Cardiac fibroblast (primary cell): ENCODE data around the gene GGACT.

ENCODE experiments used
- DNase-seq, 2 donors: peaks; one replicate each; pipeline versions ENCODE4 v3.0.0 to v3.0.0-alpha.2; 2010; ENCODE audit warnings: low read depth in 2 of 2
- H3K4me3 ChIP-seq, 2 donors: replicated peaks in 1 of 2; 1 replicate in 1 of 2; 2 replicates in 1 of 2; pipeline ENCODE4 v1.5.1; 2011; ENCODE audit warnings: low read depth in 2 of 2, low read length in 2 of 2, mild to moderate bottlenecking in 2 of 2, moderate library complexity in 1 of 2
- TF ChIP-seq, protein P1 (sequence below): IDR thresholded peaks from one replicate; pipeline ENCODE4 v1.5.1; 2011; ENCODE audit warnings: low read depth, mild to moderate bottlenecking, low read length, inconsistent platforms

Gene GGACT

DNA sequence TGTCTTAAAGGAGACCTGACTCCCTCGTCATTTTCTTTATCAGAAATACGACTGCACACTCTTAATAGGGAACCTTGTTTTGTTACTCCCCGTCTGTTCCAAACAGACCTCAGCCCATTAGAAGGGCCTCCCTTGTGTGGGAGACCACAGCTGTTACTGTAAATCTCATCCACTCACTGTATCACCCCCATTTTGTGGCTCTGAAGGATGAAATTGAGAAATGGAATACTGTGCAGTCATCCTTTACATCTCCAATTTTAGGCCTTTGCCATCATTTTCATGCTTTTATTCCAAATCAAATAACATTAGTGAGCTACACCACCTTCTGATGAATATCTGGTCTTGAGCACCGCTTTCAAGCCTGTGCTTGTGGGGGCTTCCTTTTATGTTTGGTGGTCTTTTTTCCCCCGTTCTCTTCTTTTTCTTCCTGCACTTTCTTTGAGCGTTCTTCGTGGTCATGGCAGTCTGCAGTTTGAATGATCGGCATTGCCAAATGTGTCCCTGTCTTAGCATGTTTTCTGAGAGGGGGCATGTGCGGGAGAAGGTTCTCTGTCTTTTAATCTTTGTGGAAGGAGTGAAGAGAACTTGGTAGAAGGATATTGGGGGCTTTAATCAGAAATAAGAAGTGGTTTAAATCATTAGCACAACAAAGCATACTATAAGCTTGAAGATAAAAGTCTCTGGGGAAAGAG, 65.8 kb downstream of the GGACT start:
- TF ChIP-seq, protein P1, sequence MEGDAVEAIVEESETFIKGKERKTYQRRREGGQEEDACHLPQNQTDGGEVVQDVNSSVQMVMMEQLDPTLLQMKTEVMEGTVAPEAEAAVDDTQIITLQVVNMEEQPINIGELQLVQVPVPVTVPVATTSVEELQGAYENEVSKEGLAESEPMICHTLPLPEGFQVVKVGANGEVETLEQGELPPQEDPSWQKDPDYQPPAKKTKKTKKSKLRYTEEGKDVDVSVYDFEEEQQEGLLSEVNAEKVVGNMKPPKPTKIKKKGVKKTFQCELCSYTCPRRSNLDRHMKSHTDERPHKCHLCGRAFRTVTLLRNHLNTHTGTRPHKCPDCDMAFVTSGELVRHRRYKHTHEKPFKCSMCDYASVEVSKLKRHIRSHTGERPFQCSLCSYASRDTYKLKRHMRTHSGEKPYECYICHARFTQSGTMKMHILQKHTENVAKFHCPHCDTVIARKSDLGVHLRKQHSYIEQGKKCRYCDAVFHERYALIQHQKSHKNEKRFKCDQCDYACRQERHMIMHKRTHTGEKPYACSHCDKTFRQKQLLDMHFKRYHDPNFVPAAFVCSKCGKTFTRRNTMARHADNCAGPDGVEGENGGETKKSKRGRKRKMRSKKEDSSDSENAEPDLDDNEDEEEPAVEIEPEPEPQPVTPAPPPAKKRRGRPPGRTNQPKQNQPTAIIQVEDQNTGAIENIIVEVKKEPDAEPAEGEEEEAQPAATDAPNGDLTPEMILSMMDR = no peak
- DNase-seq = no peak

DNA sequence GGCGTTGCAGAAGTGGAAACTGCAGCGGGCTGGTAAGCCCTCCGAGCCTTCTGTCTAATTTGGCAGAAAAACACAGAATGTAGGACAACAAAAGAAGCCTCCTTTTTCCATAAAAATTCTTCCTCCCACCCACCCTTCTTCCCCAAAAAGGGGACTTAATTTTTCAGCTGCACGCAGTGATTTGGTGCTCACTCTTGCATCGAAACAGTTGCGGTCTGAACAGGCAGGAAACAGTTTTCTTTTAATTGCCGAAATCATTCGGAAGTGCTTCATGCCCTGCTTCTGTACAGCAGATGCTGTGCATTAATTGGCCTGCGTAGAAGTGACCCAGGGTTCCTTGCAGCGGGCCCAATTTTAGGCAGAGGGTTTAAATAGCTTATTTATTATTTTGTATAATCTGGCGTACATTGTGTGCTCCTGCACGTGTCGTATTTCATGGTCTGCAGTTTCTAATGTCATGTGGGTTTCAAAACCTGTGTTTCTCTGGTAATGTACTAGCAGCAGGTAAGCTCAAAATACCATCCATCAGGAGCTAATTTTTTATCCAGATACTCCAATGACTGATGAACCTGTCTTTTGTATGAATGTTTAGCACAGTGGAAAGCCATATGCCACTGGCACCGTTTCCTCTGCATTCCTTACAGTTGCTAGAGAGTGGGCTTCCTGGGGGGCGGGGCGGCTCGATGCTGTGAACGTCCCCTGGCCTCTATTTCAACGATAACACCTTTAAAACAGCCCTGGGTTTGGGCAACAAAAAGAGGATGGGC, 66.6 kb downstream of the GGACT start:
- TF ChIP-seq, protein P1 = no peak
- DNase-seq = no peak
- no peak overlapping the region for H3K4me3 ChIP-seq

More for the DNA sequence above, 65.8 kb downstream of the GGACT start:
- H3K4me3 ChIP-seq = no peak overlapping the region

DNA sequence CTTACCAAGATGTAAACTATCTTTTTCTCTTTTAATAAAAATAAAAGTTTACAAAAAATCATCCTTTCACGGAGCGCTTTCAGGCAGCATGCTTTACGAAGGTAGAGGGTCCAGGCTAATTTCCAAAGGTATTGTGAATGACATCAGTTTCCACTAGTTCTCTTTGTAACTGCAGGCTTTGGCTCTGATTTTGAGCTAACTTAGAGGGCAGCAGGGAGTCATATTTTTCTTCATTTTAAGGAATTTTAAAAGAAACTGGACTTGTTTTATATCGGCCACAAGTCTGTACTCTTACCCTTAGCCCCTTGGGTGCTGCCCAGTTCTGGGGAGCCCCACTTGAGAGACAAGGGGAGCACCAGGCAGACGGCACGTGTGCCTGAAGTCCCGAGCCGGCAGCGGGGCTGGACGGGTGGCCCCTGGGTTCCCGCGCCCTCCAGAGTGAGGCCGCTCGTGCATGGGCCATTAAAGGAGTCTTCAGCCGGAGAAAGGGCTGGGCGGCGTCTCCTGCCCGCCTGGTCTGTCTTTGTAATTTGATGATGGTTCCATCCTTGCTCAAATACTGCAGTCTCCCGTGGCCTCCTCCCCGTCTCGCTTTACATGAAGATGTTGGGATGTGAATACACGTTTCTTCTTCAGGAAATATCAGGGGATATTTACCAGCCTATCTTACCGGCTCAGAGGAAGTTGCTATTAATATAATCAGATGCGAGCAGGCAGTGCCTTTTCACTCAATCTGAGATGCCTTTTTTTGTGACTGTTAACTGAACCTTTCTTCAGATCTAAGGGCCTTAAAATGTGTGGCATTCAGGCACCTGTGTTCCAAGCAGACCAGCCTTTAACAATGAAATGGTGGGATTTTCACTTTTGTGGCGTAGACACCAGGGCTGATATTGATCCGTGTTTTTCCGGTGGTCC, 67.4 kb downstream of the GGACT start:
- DNase-seq = no peak
- TF ChIP-seq, protein P1 = no peak
- H3K4me3 ChIP-seq = no peak overlapping the region

DNA sequence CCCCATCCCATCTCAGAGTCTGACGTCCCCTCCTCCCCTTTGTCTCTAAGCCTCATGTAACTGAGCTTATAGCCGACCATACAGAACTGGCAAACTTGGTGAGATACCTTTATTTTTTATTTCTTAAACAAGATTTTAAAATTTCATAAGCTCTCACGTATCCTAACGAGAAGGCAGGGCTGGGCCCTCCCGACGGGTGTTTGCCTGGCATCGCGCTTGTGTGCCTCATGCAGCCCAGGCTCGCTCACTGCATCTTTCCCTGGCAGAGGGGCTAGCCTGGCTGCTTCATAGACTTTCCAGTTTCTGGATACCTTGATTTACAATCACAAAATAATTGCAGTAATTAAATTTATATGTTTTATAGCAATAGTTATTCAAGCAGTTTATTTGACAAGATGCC, 69.0 kb downstream of the GGACT start:
- TF ChIP-seq, protein P1 = no peak
- no peak overlapping the region for H3K4me3 ChIP-seq
- no peak for DNase-seq

DNA sequence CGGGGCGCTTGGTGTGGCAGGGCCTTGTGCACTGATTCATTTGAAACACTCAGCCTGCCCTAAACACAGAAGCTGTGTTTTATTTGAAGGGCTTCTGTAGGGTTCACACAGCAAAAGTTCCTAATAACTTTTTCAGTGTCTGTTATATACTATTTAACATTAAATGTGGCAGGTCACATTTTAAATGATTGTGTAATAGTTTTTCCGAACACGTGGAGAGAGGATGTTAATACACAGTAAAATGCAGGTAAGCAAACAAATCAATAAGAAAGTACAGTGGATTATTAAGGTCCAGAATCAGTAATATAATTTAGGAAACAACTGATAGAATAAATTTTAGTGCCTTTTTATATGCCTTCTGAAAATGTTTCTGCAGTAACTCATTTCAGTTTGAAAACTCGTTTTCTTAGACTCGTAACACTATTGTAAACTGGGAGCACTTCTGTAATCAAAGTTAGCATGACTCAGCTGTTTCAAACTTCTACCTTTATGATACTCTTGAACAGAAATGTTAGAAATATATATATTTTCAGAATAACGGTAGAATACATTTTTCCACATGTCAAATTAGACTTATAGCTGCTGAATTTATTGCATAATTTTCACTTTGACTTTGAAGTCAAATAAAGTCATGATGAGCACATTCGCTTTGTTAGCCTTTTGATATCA, 70.1 kb downstream of the GGACT start:
- TF ChIP-seq, protein P1 = no peak
- H3K4me3 ChIP-seq = no peak overlapping the region
- DNase-seq = no peak

DNA sequence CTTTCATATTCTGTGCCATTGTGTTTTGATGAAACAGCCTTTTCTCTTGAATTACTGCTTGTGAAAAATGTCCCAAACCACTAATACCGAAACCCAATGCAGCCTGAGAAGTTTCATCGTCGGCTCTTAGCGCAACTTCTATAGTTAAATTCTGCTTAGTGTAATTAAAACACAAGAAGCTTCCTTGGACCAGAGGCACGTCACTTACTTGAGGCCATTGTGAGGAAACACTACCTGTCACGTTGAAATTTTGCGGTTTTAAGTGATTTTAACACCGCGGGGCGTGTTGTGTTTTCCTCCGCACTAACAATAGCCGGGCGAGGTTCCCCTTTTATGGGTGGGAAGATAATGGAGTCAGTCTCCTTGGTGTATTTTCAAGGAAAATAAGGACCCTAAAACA, 70.9 kb downstream of the GGACT start:
- no peak overlapping the region for H3K4me3 ChIP-seq
- TF ChIP-seq, protein P1 = no peak
- DNase-seq = no peak
